Left ventricle myocardium inferior (tissue), 1 donor: ENCODE data around the gene SCAMP4. TPM values are rescaled to one million over a fixed set of nuclear protein-coding genes. Genes with fewer than 3 reads are reported as not detected.
"Not testable (repeated sequence)": the region's sequence is repeated elsewhere in the genome, so short reads cannot be mapped to it uniquely, and the experiment has no call there.

Experiments used
- DNase-seq: peaks from one replicate; pipeline ENCODE4 v3.0.0-alpha.2; 2020
- H3K27ac ChIP-seq: fragments of 200-600 bp; replicated peaks from 2 replicates; pipeline ENCODE4 v1.8.0; 2021
- H3K27me3 ChIP-seq: fragments of 200-600 bp; 2 replicates; pipeline ENCODE4 v1.8.0; 2021; ENCODE audit warnings: low read depth
- H3K36me3 ChIP-seq: fragments of 200-600 bp; 2 replicates; pipeline ENCODE4 v1.8.0; 2021
- H3K4me1 ChIP-seq: fragments of 200-600 bp; 2 replicates; pipeline ENCODE4 v1.8.0; 2021
- H3K4me3 ChIP-seq: fragments of 200-600 bp; 2 replicates; pipeline ENCODE4 v1.8.0; 2021; ENCODE audit warnings: mild to moderate bottlenecking, moderate library complexity
- H3K9me3 ChIP-seq: fragments of 200-600 bp; replicated peaks from 2 replicates; pipeline ENCODE4 v1.8.0; 2021
- CTCF ChIP-seq: fragments of 200-600 bp; IDR thresholded peaks from 2 replicates; pipeline ENCODE4 v1.8.0; 2021; ENCODE audit warnings: antibody characterized with exemption, mild to moderate bottlenecking, borderline replicate concordance
- intact Hi-C: fragments of 100-400 bp; cut with micrococcal nuclease; formaldehyde crosslinking; loops from one replicate; pipeline ENCODE4 v1.11.0; 2022
- total RNA-seq: library from RNA; stranded (reverse); fragmentation: NEBNext Ultra II Directional; extraction: Animal tissue kit (Norgen Biotek cat#: 25700); gene quantifications from one replicate; pipeline ENCODE4 v1.2.1, GENCODE V29; 2021
- donor health status: DM: no; HTN: yes; CAD: no; lungs with severe emphysema.

The SCAMP4 gene
- total RNA-seq, 1 donor from 2014 or later: 16.2 TPM

DNA sequence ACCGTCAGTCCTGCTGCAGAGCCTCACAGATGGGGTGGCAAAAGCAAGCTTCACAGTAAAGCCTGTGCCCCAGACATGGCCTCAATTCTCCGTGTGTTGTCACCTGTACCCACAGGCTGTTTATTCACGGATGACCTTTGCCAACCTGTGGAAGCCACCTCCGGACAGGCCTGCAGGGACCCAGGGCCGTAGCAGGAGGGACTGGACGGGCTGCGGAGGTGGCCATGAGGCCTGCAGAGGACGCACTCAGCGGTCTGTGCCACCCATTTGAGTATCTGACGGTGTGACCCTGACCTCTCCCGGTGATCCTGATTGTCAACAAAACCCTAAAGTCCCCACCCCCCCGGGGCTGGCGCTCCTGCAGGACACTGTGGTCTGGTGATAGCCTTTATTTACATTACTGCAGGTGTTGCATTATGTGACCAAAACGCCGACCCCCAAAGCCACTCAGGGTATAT is 34.0 kb upstream of the SCAMP4 start:
- Histone ChIP-seq H3K27me3 (no peaks in the 10 kb centered on the region), H3K4me1 (peaks cover 46% of the 10 kb centered on the region), H3K27ac (peak overlapping the region; percentile 98), H3K36me3 (peaks cover 3% of the 10 kb centered on the region), H3K4me3 (no peak overlapping the region), H3K9me3 (no peaks in the 10 kb centered on the region)
- no peak for TF ChIP-seq CTCF
- intact Hi-C loops: no loop called here
- no peak for DNase-seq

- Histone ChIP-seq H3K4me3 (no peak overlapping the region), H3K4me1 (peaks cover 51% of the 10 kb centered on the region), H3K27ac (peak overlapping the region; percentile 98), H3K27me3 (no peaks in the 10 kb centered on the region), H3K36me3 (peaks cover 3% of the 10 kb centered on the region), H3K9me3 (no peaks in the 10 kb centered on the region)
- no peak for DNase-seq
- TF ChIP-seq CTCF: no peak
- intact Hi-C loops: no loop called here
These were observed 33.6 kb upstream of the SCAMP4 start for GRCh38 chr19:1871630-1872029.

DNA sequence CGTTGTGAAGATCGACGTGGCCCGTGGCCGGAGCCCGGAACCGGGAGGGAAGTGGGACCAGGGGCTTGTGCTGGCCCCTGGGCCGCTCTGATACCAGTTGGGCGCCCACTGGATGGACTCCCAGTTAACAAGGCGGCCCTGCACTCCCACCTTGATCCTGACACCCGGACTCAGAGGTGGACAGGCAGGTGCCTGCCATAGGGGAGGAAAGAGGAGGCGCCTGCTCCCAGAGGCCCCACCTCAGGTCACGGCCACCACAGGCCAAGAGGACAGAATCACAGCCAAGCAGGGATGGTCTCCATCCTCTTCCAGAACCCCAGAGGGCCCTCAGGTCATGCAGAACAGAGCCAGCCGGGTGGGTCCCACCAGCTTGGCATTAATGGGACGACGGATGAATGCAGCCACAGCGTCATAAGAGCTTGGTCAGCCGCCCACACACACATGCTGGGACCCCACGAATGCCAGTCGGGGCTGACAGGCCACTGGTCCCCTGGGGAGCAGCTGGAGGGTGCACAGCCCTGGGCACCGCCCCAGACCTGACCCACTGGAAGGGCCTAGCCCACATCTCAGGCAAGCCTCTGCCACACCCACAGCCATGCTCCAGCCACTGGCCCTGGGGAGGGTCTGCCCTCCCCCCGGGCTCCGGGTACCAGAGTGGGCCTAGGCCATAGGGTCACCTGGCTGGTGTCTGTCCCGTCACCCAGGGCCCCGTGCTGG is 32.2 kb upstream of the SCAMP4 start:
- intact Hi-C loops: no loop called here
- no peak for TF ChIP-seq CTCF
- no peak for DNase-seq
- Histone ChIP-seq H3K27ac (peak overlapping the region; percentile 98), H3K36me3 (peaks cover 3% of the 10 kb centered on the region), H3K9me3 (no peaks in the 10 kb centered on the region), H3K27me3 (no peaks in the 10 kb centered on the region), H3K4me1 (peaks cover 54% of the 10 kb centered on the region), H3K4me3 (peak overlapping the region; percentile 99)

DNA sequence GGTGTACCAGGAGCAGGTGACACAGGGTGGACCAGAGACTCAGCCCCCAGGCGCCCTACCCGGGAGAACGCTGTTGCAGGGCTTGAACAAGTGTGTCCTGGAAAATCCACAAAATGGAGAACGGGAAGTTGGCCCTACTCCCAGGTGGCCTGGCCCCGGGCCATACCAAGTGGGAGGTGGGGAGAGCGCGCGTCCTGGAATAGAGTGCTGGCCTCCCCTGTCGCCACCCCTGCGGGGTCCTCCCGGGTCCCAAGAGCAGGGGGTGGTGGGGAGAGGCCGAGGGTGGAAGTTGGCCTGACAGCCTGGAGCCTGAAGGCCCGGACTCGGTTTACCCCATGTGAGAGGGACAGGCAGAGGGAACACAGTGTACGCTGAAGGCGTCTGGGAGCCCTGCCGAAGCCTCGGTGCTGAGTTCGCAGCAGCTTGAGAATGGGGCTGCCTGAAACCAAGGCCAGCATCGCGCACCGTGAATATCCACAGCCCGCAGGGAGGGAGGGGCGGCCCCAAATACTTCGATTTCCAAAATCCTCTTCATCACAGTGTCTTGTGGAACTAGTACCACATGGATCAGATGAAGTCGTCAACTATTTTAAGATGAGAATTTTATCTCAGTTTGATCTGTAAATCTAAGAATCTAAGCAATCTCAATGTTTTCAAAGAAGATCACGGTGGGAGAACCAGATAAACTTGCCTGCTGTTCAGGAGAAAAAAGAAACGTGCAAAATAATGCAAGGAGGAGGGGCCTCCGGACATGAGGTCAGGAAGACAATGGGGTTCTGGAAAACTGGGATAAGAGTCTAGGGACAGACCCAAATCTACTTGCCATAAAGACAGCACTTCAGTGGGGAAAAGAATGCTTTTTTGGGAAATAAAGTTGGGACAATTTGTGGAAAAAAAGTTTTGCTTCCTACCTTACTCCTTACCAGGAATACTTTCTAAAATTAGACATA is 31.4 kb upstream of the SCAMP4 start:
- Histone ChIP-seq H3K27me3 (no peaks in the 10 kb centered on the region), H3K9me3 (no peaks in the 10 kb centered on the region), H3K4me3 (peak overlapping the region; percentile 99), H3K4me1 (peaks cover 58% of the 10 kb centered on the region), H3K36me3 (peaks cover 3% of the 10 kb centered on the region), H3K27ac (peak overlapping the region; percentile 98)
- TF ChIP-seq CTCF: no peak
- intact Hi-C loops: no loop called here
- peak; percentile 67 for DNase-seq

GRCh38 chr19:1874554-1875185 is 30.5 kb upstream of the SCAMP4 start:
- H3K4me3 ChIP-seq: peak overlapping the region; percentile 99
- no peak for TF ChIP-seq CTCF
- H3K27ac ChIP-seq: peak overlapping the region; percentile 98
- no peaks in the 10 kb centered on the region for H3K27me3 ChIP-seq
- intact Hi-C loops: no loop called here
- no peaks in the 10 kb centered on the region for H3K9me3 ChIP-seq
- DNase-seq: no peak
- peaks cover 59% of the 10 kb centered on the region for H3K4me1 ChIP-seq
- peaks cover 3% of the 10 kb centered on the region for H3K36me3 ChIP-seq

GRCh38 chr19:1875265-1875645 is 29.9 kb upstream of the SCAMP4 start:
- H3K36me3 ChIP-seq, intact Hi-C loops, DNase-seq, H3K9me3 ChIP-seq, H3K27me3 ChIP-seq: not testable (repeated sequence)
- H3K4me3 ChIP-seq: peak overlapping the region; percentile 99
- peaks cover 64% of the 10 kb centered on the region for H3K4me1 ChIP-seq
- H3K27ac ChIP-seq: peak overlapping the region; percentile 98
